ENCODE data around the gene RPA3. TPM values are rescaled to one million over a fixed set of nuclear protein-coding genes. Genes with fewer than 3 reads are reported as not detected.

RPA3 gene
- total RNA-seq, 2 donors from 2014 or later, result 44.9 to 53.3 TPM

DNA sequence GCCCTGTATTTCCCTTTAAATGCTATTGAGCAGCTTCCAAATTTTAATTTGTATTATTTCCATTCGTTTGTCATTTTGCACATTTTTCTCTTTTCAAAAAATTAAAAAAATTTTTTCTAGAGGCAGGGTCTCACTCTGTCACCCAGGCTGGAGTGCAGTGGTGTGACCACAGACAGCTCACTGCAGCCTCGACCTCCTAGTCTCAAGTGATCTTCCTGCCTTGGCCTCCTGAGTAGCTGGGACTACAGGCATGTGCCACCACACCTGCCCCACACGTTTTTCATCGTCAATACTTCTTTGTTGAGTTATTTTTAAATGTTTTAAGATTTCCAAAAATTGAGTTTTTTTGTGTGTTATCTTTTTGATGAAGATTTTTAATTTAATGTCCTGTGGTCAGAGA lies 4.7 kb downstream of the RPA3 start:
- no peak for DNase-seq
- Histone ChIP-seq H3K4me1 (no peaks in the 10 kb centered on the region), H3K27ac (no peak overlapping the region), H3K36me3 (no peaks in the 10 kb centered on the region), H3K27me3 (no peaks in the 10 kb centered on the region), H3K4me3 (no peak overlapping the region), H3K9ac (ENCODE audit: low read depth in 2 of 2, low read length in 2 of 2) (no peak overlapping the region), H3K9me3 (no peaks in the 10 kb centered on the region)
- intact Hi-C loops (cut with DNase I), result no loop called here
- TF ChIP-seq, protein P1, sequence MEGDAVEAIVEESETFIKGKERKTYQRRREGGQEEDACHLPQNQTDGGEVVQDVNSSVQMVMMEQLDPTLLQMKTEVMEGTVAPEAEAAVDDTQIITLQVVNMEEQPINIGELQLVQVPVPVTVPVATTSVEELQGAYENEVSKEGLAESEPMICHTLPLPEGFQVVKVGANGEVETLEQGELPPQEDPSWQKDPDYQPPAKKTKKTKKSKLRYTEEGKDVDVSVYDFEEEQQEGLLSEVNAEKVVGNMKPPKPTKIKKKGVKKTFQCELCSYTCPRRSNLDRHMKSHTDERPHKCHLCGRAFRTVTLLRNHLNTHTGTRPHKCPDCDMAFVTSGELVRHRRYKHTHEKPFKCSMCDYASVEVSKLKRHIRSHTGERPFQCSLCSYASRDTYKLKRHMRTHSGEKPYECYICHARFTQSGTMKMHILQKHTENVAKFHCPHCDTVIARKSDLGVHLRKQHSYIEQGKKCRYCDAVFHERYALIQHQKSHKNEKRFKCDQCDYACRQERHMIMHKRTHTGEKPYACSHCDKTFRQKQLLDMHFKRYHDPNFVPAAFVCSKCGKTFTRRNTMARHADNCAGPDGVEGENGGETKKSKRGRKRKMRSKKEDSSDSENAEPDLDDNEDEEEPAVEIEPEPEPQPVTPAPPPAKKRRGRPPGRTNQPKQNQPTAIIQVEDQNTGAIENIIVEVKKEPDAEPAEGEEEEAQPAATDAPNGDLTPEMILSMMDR (IDR thresholded peaks at IDR 0.05), result no peak

DNA sequence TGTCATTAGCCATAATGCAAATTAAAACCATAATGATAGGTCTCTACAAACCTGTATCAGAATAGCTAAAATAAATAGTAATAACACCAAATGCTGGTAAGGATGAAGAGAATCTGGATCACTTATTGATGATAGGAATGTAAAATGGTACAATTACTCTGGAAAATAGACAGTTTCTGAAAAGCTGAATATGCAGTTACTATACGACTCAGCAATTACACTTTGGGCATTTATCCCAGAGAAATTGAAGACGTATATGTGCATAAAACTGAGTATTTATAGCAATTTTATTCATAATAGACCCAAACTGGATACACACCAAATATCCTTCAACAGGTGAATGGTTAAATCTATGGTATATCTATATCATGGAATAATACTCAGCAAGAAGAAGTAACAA lies 7.9 kb downstream of the RPA3 start:
- H3K4me1 ChIP-seq, result no peaks in the 10 kb centered on the region
- H3K9ac ChIP-seq (ENCODE audit: low read depth in 2 of 2, low read length in 2 of 2), result no peak overlapping the region
- intact Hi-C loops (cut with DNase I), result no loop called here
- TF ChIP-seq, protein P1 (IDR thresholded peaks at IDR 0.05), result no peak
- no peaks in the 10 kb centered on the region for H3K9me3 ChIP-seq
- no peak for DNase-seq
- no peak overlapping the region for H3K27ac ChIP-seq
- H3K4me3 ChIP-seq, result no peak overlapping the region
- no peaks in the 10 kb centered on the region for H3K36me3 ChIP-seq
- no peaks in the 10 kb centered on the region for H3K27me3 ChIP-seq

DNA sequence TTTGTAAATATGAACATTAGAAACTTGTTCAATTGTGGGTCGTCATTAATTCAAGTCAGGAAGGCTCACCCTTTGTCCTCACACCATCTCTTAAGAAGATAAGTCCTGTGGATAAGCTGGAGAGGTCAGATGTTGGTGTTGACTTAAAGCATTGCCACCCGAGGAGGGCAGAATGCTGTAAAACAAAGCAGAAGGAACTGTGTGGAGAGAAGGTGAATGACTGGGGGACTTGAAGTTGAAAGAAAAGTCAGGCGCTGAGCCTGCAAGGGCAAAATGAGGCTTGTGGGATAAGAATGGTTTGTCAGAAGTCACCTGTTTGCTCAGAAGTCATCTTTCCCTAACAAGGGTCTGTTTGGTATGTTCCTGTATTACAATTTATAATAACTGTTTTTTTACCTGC lies 9.1 kb downstream of the RPA3 start:
- no peak for DNase-seq
- intact Hi-C loops (cut with DNase I), result no loop called here
- TF ChIP-seq, protein P1 (IDR thresholded peaks at IDR 0.05), result no peak
- no peak overlapping the region for H3K9ac ChIP-seq (ENCODE audit: low read depth in 2 of 2, low read length in 2 of 2)
- no peaks in the 10 kb centered on the region for H3K27me3 ChIP-seq
- H3K9me3 ChIP-seq, result no peaks in the 10 kb centered on the region
- no peaks in the 10 kb centered on the region for H3K4me1 ChIP-seq
- H3K4me3 ChIP-seq, result no peak overlapping the region
- no peak overlapping the region for H3K27ac ChIP-seq
- H3K36me3 ChIP-seq, result no peaks in the 10 kb centered on the region

DNA sequence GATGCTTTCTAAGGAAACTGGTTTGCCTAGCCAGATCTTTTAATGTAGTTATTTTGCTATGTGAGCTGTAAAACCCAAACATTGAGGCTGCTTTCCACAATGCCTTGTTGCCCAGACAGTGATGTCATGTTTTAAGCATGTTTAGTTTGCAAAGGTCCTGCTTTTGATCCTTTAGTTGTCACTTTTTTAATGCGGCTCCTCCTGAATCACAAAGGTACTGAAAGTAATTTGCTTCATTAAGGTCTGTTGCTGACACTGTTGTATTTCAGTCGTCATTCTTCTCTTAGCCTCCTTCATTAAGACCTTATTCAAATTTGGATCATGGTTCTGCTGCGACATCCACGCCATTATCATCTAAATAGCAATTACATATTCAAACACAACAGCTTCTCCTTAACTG lies 10.6 kb downstream of the RPA3 start:
- H3K9me3 ChIP-seq, result no peaks in the 10 kb centered on the region

DNA sequence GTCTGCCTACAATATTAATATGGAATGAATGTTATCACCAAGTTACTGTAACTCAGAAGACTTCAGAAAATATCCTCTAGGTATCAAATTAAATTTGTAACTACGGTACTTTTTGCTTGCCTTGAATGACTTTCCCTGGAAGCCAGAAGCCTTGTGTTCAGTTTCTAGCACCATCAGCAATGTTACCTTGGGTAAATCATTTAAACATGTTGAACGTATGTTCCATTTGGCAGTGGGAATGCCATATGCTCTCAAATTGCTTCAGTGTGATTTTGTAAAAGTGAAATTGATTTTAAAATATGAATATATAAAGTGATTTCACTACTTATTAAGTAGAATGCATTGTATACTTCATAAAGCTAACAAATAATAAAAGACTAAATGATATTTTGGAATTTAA lies 11.2 kb downstream of the RPA3 start:
- intact Hi-C loops (cut with DNase I), result no loop called here
- H3K4me3 ChIP-seq, result no peak overlapping the region
- no peak overlapping the region for H3K9ac ChIP-seq (ENCODE audit: low read depth in 2 of 2, low read length in 2 of 2)
- no peaks in the 10 kb centered on the region for H3K27me3 ChIP-seq
- no peaks in the 10 kb centered on the region for H3K4me1 ChIP-seq
- H3K27ac ChIP-seq, result no peak overlapping the region
- H3K36me3 ChIP-seq, result no peaks in the 10 kb centered on the region
- TF ChIP-seq, protein P1 (IDR thresholded peaks at IDR 0.05), result no peak
- DNase-seq, result no peak
- H3K9me3 ChIP-seq, result no peaks in the 10 kb centered on the region

More for the DNA sequence above, 10.6 kb downstream of the RPA3 start:
- H3K27ac ChIP-seq, result no peak overlapping the region
- intact Hi-C loops (cut with DNase I), result no loop called here
- H3K36me3 ChIP-seq, result no peaks in the 10 kb centered on the region
- H3K9ac ChIP-seq (ENCODE audit: low read depth in 2 of 2, low read length in 2 of 2), result no peak overlapping the region
- H3K4me3 ChIP-seq, result no peak overlapping the region
- no peaks in the 10 kb centered on the region for H3K4me1 ChIP-seq
- H3K27me3 ChIP-seq, result no peaks in the 10 kb centered on the region
- TF ChIP-seq, protein P1 (IDR thresholded peaks at IDR 0.05), result no peak
- no peak for DNase-seq

Data from colonic mucosa (tissue), 4 donors.